DMS153 treated with DMSO at 0.1 percent for 48 hours (cell line): ENCODE measurements around the gene FOXP1.
A peak's percentile ranks its signal among the peaks of the same experiment; 100 is the strongest.

Experiments used
- DNase-seq: peaks from one replicate; lab custom pipeline; 2025; ENCODE audit not compliant: unreplicated experiment; lab: John Stamatoyannopoulos, UW

The FOXP1 gene

DNA sequence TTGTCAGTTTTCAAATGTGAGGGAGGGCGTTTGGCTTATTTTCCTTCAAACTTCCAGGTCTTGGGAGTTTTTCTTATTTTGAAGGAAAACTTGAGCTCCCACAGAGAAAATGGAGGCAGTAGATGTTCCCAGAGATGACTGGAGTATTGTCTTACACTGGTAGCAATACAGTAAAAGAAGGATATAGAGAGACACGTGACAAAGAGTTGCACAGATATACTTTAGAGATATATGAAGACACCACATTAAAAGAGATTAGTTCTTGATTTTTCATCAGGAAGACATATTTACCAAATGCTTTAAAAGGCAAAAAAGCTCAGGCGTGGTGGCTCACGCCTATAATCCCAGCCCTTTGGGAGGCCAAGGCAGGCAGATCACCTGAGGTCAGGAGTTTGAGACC lies 490.9 kb downstream of the FOXP1 start:
- no peak for DNase-seq

DNA sequence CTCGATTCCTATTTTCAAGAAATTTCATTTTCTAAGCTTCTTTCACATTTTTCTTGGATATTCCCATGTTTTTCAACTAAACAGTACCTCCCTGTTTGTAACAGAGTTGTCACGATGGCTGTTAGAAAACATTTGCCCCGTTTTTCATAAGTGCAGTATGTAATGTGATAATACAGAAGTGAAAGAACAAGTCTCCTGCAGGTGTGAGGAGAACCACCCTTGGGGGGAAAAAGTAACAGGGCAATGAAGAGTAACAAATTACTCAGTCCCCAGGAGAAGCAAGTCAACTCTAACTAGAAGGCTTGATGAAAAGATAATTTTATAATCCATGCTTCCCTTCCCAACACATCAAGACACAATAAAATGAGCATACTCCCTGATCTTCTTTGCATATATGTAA lies 493.3 kb downstream of the FOXP1 start:
- no peak for DNase-seq

DNA sequence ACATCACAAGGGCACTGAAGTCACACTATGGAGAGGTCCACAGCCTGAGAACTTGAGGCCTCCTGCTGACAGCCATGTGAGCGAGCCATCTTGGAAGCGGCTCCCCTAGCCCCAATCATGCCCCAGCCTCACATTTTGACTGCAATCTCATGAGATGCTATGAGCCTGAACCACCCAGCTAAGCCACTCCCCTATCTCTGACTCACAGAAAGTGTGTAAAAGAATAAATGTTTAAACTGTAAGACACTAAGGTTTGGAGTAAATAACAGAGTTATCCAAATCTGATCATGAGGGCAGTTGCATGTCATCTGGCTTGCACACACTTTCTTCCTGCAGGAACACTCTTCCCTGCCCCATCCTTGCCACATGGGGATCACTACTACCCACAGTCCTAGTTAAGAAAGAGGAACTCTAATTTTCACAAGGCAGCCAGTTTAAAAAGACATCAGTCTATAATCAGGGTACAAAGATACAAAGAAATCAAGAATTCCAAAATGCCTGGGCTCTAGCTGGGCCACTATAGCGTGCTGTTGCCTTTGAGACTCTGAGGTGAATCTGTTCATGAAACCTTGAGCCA lies 494.2 kb downstream of the FOXP1 start:
- no peak for DNase-seq

DNA sequence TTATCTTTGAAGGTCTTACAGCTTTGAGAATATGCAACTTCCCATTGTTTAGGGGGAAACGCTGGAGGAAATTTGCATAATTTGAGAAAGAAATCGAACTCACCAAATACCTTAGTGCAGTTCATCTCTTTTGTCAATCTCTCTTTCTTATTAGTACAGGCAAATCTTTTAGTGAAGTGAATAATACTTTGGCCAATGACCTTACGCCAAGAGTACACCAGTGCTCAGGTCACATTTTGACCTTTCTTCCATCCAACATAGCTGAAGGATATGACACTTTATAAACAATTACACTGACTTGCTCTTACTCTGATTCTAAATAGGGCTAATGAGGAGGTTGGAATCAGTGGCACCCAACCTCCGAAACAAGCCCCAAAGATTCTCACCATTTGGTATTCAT lies 494.8 kb downstream of the FOXP1 start:
- no peak for DNase-seq

DNA sequence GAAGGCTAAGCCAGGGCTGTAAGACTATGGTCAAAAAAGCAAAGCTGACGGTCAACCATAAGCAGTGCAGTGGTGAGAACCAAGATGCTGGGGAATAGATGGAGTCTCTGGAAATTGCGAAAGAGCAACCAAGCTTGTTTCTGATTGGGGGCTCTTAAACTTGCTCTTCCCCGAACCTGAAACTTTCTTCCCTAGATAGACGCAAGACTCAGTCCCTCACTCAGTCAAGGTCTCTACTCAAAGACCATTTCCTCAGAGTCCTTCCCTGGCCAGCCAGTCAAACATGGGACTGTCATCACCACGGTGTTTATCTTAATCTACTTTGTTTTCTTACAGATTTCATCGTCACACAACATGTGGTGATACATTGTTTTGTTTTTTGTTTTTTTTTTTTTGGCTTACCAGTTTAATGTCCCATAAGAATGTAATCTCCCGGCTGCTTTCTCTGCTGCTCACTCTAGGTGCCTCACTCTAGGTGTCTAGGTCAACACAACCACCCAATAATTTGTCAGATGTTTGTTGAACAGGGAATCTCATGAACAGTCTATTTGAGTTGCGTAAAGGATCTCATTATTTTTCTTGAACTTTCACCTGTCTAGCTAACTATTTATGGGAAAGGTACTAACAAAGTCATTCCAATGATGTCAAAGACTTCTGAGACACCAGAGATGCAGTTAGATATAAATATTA lies 495.4 kb downstream of the FOXP1 start:
- no peak for DNase-seq

DNA sequence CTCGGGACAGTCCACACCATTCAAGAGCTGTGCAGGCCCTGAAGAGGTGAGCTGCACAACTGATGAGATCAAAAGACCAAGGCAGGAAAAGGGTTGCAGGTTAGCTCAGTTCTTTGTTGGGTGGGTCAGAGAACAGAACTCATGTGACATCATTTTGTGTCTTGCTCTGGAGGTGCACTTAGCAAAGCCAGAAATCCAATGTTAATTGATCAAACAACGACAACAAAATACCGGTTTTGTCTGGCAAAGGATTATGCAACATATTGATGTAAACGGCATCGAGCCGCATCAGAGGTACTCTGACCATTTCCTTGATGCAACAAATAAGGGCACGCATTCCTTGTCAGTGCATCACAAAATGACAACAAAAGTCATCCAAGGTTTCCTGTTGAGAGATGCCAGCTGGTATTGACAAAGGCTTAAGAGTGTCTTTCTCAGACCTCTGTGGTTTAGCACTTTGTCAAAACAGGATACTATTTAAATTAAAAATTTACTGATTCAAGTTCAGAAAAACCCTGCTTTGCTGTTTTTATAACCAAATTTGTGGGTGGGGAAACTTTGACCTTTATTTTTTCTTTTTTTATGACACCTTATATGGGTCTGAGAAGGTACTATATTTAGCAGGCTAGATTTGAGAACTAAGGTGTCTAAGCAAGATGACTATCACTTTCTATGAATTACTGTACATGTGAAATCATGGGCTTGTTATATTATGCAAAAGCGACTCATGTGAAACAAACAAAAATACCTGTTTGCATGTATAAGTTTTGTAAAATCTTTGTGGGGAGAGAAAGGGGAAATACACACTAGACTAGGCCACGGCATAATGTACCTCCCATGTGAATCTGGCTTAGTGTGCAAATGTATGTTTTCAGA lies 496.1 kb downstream of the FOXP1 start:
- no peak for DNase-seq

DNA sequence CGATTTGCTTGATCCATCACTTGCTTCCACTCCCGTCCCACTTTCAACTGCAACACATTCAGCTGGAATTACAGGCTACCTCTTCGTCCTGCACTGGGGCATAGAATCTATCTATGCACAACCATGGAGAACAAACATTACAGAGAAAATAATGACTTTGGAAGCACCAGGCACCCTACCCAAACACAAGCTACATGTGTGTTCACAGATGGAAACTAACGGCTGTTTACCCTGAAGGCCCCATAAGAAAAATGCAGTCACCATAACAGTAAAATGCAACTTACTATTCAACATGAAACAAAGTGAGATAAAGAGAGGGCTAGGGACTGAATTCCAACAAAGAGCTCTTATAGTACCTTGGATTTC lies 496.8 kb downstream of the FOXP1 start:
- DNase-seq, result no peak

DNA sequence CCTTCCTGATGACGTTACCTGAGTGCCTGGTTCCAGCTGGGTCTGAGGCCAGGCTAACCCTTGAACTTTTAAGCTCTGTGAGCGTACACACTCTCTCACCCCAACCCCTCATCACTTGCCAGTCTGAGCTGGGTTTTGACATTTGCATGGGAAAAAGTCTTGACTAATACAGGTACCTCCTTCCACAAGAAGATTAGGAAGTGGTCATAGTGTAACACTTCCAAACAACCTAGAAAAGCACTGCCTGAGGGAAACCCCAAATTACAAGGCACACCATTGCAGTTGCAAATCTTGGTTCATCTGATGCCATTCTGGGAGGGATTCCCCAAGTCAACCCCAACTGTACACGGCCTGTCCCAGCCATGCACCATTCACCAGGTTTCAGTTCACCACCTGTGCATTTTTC lies 499.8 kb downstream of the FOXP1 start:
- no peak for DNase-seq

DNA sequence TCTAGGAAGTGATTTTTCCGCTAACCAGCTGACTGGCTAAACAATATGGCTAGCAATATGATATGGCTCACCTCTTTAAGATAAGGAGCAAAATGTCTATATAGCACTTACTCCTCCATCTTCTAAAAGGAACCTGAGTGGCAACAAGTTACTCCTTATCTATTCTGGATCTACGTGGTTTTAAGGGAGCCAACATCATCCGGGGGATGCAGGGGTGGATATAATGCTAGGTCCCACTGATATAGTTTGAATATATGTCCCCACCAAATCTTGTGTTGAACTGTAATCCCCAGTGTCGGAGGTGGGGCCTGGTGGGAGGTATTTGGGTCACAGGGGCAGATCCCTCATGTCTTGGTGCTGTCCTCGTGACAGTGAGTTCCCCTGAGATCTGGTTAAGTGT lies 500.7 kb downstream of the FOXP1 start:
- DNase-seq, result no peak

DNA sequence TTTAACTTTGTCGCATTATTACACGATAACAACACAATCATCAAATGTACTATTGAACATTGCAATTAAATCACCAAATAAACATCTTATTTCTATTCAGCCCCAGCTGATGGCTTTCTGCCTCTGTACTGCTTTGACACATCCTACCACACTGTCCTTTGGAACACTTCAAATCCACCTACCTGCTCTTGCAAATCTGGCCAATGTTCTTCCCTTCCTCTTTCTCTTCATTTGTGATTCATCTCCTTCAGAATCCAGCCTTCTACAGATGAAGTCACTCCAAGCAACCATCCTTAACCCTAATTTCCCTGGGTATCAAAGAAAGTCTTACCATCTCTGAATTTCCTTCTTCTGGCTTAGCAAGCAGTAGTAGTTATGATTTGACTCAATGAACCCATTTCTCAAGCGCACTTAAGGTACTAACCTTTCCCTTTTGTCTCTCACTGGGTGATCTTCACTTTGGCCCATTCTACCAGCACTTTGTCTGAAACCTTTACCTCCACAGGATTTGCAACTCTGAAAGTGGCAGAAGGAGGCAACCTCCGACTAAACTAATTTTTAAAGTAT lies 502.9 kb downstream of the FOXP1 start:
- no peak for DNase-seq

DNA sequence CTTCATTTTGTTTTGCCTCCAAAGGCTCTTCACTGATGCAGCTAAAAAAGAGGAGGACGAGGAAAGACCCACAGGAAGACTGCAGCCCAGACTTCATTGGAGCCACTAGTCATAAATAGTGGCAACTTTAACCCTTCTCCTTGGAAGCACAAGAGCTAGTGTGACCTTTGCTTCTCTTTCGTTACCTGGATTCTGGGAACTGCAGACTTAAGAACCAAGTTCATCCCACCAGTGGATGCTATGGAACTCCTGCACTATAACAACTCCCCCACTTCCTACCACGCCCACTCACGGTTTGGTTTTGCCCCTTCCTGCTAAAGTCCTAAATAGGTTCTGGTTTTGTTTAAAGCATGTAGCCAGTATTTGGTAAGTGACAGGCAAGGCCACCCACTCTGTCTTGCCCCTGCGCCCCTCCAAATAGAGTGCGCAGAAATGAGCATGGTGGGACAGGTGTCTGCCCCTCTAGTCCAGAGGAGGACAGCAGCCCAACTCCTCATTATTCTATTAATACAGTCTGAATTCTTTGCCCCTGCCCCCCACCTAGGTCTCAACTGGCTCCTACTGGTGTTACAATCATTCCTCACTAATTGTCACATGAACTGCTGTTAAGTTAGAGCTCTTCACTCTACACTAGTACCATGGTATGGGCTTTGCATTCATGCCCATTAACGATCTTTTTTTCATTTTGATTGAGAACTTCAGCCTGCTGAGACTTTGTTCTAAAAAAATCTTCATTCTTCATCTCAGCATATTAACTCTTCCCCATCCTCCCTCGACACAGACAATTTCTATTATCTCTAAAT lies 504.6 kb downstream of the FOXP1 start:
- no peak for DNase-seq

DNA sequence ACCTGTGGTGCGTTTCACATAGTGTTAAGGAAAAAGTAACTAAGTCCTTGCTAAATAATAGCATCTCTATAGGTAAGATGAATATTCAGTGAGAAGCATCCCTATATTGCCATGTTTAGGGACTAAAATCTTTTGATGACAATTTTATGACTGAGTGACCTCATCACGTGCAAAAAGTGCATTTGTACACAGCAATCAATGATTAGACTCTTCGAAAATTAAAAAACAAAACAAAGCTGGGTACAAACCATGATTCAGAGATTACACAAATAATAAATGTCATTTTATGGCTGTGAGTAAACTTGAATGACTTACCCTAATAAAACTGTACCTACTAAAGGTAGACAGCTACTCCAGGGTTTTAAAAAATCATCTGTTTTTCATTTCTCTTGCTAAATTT lies 505.3 kb downstream of the FOXP1 start:
- no peak for DNase-seq

DNA sequence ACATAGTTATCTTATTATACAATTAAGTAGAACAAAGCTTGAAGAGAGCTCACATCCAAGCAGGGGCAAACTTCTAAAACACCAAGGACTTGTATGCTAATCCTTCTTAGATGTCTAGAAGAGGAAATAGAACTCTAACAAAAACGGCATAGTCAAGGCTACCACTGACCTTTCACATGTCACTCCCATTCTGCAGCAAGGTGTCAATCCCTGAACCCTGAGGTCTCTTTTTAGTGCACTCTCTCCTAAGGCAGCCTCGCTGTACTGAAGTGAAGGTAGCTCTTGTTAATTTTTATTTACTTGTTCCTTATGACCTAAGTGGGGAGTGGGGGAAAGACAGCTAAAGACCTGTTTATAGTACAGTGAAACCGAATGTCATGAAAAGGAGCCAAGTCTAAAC lies 506.5 kb downstream of the FOXP1 start:
- DNase-seq, result no peak

DNA sequence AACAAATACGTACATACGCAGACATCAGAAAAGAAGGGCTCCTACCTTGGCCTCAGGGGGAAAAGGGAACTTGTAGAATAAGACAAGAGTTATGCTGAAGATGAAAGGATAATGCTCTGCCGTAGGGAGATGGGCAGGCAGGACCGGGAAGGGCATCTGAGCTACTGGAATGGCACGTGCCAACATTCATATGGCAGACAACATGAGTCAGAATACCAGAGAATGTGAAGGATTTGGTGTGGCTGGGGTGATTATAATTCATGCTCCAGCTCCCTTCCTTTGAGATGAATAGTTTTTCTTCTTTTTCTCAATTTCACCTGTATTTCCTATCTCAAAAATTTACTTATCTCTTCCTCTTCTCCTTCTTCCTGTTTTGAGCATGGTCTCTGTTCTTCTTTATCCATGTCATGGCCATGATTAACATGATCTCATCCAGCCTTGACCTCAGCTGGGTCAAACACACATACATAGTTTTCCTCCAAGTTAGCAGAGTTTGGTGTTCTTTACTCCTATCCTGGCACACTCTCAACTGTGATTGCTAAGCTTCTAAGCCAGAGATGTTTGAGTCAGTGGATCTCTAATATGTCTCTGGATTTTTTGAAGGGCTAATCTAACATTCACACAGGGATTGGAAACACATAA lies 507.0 kb downstream of the FOXP1 start:
- no peak for DNase-seq

DNA sequence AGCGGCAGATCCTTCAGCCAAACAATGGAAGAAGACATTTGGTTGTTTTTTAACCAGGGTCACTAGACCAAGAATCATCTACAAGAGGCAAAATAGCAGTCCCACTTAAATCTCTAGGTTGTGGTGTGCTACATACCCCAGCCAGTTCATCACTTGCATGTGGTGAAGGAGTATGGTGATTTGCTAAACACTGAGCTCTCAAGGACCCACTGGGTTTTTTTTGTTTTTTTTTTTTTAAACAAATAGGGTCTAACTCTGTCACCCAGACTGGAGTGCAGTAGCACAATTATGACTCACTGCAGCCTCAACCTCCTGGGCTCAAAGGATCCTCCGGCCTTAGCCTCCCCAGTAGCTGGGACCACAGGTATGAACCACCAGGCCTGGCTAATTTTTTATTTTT lies 508.0 kb downstream of the FOXP1 start:
- DNase-seq, result no peak

DNA sequence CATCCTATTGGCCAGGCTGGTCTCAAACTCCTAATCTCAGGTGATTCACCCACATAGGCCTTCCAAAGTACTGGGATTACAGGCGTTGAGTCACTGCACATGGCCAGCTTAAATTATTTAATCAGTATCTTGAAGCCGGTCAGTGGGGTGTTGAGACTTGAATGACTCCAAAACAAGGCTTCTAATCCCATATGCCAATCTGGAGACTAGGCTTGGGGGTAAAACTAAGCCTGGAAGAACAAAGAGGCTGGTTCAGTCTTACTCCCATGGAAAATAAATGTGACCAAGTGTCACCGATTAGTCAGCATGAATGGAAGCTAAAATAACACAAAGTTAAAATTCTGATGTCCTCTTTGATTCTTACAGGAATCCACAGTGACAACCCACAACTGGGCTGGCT lies 509.1 kb downstream of the FOXP1 start:
- no peak for DNase-seq

DNA sequence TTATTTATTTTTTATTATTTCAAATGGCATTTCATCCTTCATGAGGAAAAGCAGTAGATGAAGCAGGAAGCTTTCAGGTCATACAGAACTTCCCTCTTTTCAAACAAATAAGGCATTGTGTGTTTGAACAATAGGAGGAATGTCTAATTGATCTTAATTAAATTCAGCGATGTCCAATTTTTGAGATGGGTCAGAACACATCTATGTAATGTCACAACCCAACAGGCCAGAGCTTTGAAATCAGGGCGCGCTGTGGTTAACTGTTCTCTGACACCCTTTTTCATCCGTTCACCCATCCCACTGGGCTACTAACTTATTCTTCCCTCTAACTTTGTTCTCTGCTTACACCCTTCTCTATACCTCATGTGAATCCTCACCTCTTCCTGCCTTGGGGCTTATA lies 510.5 kb downstream of the FOXP1 start:
- no peak for DNase-seq

DNA sequence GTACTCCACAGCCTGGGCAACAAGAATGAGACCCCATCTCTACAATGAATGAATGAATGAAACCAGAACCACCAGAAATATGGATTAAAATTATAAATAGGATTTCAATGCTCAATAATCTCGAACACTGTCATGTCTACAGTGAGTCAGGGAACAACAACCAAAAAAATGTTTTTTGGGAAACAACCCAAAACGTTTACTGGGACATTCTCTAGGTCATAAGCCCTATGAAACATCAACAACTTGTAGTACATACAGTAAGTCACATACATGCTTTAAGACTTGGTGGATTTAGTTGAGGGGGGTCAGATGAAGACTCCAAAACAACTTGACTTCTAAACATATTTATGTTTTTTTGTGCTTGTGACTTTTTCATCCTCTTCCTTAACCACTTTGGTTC lies 511.2 kb downstream of the FOXP1 start:
- no peak for DNase-seq

DNA sequence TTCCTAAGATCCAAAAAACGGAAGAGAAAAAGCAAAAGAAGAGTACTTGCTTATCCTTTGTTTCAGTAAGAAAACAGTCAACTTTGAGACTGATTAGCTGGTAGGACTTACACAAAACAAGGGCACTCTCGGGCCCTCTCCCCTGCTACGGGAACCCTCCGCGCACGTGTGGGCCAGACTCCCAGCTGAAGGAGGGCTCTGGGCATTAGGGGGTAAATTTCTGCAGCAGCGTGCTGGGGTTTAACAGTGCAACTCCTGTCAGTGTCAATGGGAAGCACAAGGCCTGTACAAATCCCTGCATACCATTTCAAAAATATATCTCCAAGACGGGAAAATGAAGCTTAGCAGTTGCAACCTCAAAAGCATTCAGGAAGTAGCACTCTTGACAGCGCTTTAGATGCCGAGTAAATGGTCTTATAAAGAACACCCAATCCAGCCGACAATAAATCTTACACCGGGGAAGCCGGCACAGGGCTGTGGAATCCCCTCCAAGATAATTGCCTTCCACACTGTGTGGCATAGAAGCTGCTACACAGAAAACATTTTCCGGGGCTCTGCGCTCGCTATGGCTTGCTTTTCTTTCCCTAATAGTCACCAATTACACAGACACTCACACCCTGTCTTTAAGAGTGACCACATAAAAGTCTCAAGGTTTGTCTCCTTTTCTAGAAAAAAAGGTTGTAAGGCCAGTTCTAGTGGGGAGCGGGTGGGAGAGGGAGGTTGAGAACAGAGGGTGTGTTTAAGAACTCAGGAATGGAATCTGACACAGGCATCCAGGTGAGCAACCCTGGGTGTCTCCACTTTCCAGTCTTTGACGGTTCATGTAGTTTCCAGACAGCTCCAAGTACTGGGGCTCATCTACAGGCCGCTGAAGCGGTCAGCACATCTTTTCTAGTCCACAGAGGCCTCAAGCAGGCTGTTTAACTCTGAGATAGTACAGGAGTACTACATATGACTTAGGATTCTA lies 512.7 kb downstream of the FOXP1 start:
- DNase-seq, result no peak

DNA sequence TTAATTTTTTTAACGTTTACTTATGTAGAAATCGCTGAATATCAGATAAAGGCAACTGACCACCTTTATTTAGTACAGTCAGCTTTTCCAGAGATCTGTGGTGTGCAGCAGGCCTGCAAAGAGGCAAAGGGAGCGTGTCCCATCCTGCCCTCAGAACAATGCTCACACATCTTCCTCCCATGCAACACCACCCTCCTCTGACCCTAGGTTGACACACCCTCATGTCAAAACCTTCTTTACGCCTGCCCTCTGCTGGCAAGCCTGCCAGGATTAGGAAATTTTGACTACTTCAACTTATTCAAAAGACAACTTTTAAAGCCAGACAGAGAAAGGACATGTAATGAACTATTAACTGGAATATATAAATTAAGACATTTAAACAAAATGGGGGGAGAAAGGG lies 513.7 kb downstream of the FOXP1 start:
- DNase-seq, result peak; percentile 36
